Gastrocnemius medialis (tissue), 4 donors: Measurements from ENCODE around the gene CDKL5. TPM values are rescaled to one million over a fixed set of nuclear protein-coding genes. Genes with fewer than 3 reads are reported as not detected.

ENCODE experiments used
- ATAC-seq, 2 donors: fragments of 150-250 bp; one replicate each; pipeline ENCODE4 v1.9.1; 2016
- DNase-seq, 2 donors: peaks; one replicate each; pipeline ENCODE4 v3.0.0-alpha.2; 2019
- H3K27ac ChIP-seq, 4 donors: fragments of 200-600 bp; sonication (generic); 1 replicate in 1 of 4; 2 replicates in 3 of 4; pipeline ENCODE4 v1.5.1; 2016 to 2018; ENCODE audit warnings: mild to moderate bottlenecking in 2 of 4, moderate library complexity in 1 of 4
- H3K27me3 ChIP-seq, 3 donors: fragments of 200-600 bp; sonication (generic) in 2 of 3; 1 replicate in 1 of 3; 2 replicates in 2 of 3; pipeline versions ENCODE4 v1.5.1 to v1.6.0; 2016 to 2019; ENCODE audit warnings: mild to moderate bottlenecking in 1 of 3, moderate library complexity in 1 of 3
- H3K36me3 ChIP-seq, 2 donors: fragments of 200-600 bp; sonication (generic) in 1 of 2; one replicate each; pipeline ENCODE4 v1.5.1; 2017 to 2018
- H3K4me1 ChIP-seq, 2 donors: fragments of 200-600 bp; sonication (generic) in 1 of 2; one replicate each; pipeline ENCODE4 v1.5.1; 2016 to 2017; ENCODE audit warnings: mild to moderate bottlenecking in 2 of 2
- H3K4me3 ChIP-seq, 4 donors: fragments of 200-600 bp; sonication (generic) in 3 of 4; 1 replicate in 1 of 4; 2 replicates in 3 of 4; pipeline ENCODE4 v1.5.1; 2016 to 2019; ENCODE audit warnings: mild to moderate bottlenecking in 2 of 4
- H3K9me3 ChIP-seq, 3 donors: fragments of 200-600 bp; sonication (generic) in 2 of 3; 1 replicate in 1 of 3; 2 replicates in 2 of 3; pipeline ENCODE4 v1.5.1; 2016 to 2019
- CTCF ChIP-seq, 5 experiments: fragments of 450-650 bp in 3 of 5; fragments of 200-600 bp in 2 of 5; sonication (generic) in 2 of 5; IDR thresholded peaks in 4 of 5; conservative IDR thresholded peaks in 1 of 5; 1 replicate in 4 of 5; 2 replicates in 1 of 5; pipeline ENCODE4 v1.5.1; 2016 to 2019; ENCODE audit warnings: antibody characterized with exemption in 5 of 5, mild to moderate bottlenecking in 3 of 5, moderate library complexity in 3 of 5
- POLR2A ChIP-seq, 2 donors: fragments of 450-650 bp; IDR thresholded peaks; one replicate each; pipeline ENCODE4 v1.6.1; 2017; ENCODE audit warnings: antibody characterized with exemption in 2 of 2, mild to moderate bottlenecking in 2 of 2, moderate library complexity in 2 of 2
- in situ Hi-C, 4 donors: fragments of 200-750 bp; cut with MboI; loops; one replicate each; pipeline versions ENCODE4 v1.15.0 to v1.8.0; 2017; ENCODE audit warnings: low sequenced_read_pairs in 4 of 4
- intact Hi-C: fragments of 100-400 bp; cut with DNase I; formaldehyde crosslinking; loops from one replicate; pipeline ENCODE4 v1.15.1; 2023; ENCODE audit warnings: low total_unique reads
- total RNA-seq, 4 donors: library from RNA; depleted of rRNA; stranded (reverse); fragments of >200 nt; gene quantifications; one replicate each; pipeline versions ENCODE4 v1.1.0 to v1.2.3, GENCODE V29; 2016

CDKL5 gene
- total RNA-seq, 4 donors from 2014 or later = 1.5 to 3.0 (median 2.8) TPM

GRCh38 chrX:18415386-18415785 is 10.0 kb upstream of the CDKL5 start:
- H3K27ac ChIP-seq = no peak overlapping the region
- H3K4me1 ChIP-seq = no peaks in the 10 kb centered on the region
- ATAC-seq (no peak), DNase-seq (no peak)
- H3K9me3 ChIP-seq = no peaks in the 10 kb centered on the region
- no peaks in the 10 kb centered on the region for H3K27me3 ChIP-seq
- intact Hi-C loops = no loop called here
- no peaks in the 10 kb centered on the region for H3K36me3 ChIP-seq
- no peak overlapping the region for H3K4me3 ChIP-seq
- TF ChIP-seq CTCF (IDR thresholded peaks at IDR 0.05 in 4 of 5, conservative IDR thresholded peaks at IDR 0.05 in 1 of 5) = no peak
- TF ChIP-seq POLR2A (IDR thresholded peaks at IDR 0.05) = no peak
- in situ Hi-C loops = loop anchor here in 1 of 4 donors (25.0 kb wide), 1 partner anchor 272 kb away; no protein-coding TSS in a partner anchor

GRCh38 chrX:18422325-18422724 is 3.1 kb upstream of the CDKL5 start:
- Histone ChIP-seq H3K9me3 (no peaks in the 10 kb centered on the region), H3K4me1 (peaks cover 0 to 4% of the 10 kb centered on the region in 2 donors), H3K27me3 (no peaks in the 10 kb centered on the region), H3K36me3 (no peaks in the 10 kb centered on the region), H3K27ac (no peak overlapping the region), H3K4me3 (no peak overlapping the region)
- no peak for ATAC-seq
- DNase-seq = no peak
- in situ Hi-C loops (loop anchor here in 1 of 4 donors (25.0 kb wide), 1 partner anchor 265 kb away; no protein-coding TSS in a partner anchor), intact Hi-C loops (loop anchor here (10.0 kb wide), 1 partner anchor 562 kb away; the partner anchor contains the start of gene PHKA2)
- no peak for TF ChIP-seq POLR2A (IDR thresholded peaks at IDR 0.05)
- no peak for TF ChIP-seq CTCF (IDR thresholded peaks at IDR 0.05 in 4 of 5, conservative IDR thresholded peaks at IDR 0.05 in 1 of 5)

GRCh38 chrX:18422886-18423285 is 2.5 kb upstream of the CDKL5 start:
- in situ Hi-C loops (loop anchor here in 1 of 4 donors (25.0 kb wide), 1 partner anchor 264 kb away; no protein-coding TSS in a partner anchor), intact Hi-C loops (loop anchor here (10.0 kb wide), 1 partner anchor 562 kb away; the partner anchor contains the start of gene PHKA2)
- DNase-seq (no peak), ATAC-seq (no peak)
- Histone ChIP-seq H3K4me3 (no peak overlapping the region), H3K9me3 (no peaks in the 10 kb centered on the region), H3K27ac (no peak overlapping the region), H3K36me3 (no peaks in the 10 kb centered on the region), H3K27me3 (no peaks in the 10 kb centered on the region), H3K4me1 (peaks cover 0 to 4% of the 10 kb centered on the region in 2 donors)
- TF ChIP-seq CTCF (IDR thresholded peaks at IDR 0.05 in 4 of 5, conservative IDR thresholded peaks at IDR 0.05 in 1 of 5) (no peak), POLR2A (IDR thresholded peaks at IDR 0.05) (no peak)

GRCh38 chrX:18424482-18425198 is 768 bp upstream of the CDKL5 start:
- DNase-seq (no peak), ATAC-seq (peak in 1 of 2 donors; percentile 9)
- H3K27me3 ChIP-seq = no peaks in the 10 kb centered on the region
- peaks cover 0 to 4% of the 10 kb centered on the region in 2 donors for H3K4me1 ChIP-seq
- no peaks in the 10 kb centered on the region for H3K9me3 ChIP-seq
- H3K4me3 ChIP-seq = peak overlapping the region; percentile 59 to 93 (median 80)
- intact Hi-C loops (loop anchor here (1.0 to 10.0 kb wide), 3 partner anchors 251 to 560 kb away; partner anchors contain the start of gene PHKA2), in situ Hi-C loops (loop anchor here in 1 of 4 donors (25.0 kb wide), 1 partner anchor 263 kb away; no protein-coding TSS in a partner anchor)
- TF ChIP-seq POLR2A (IDR thresholded peaks at IDR 0.05) = no peak
- TF ChIP-seq CTCF (IDR thresholded peaks at IDR 0.05 in 4 of 5, conservative IDR thresholded peaks at IDR 0.05 in 1 of 5) = no peak
- no peaks in the 10 kb centered on the region for H3K36me3 ChIP-seq
- peak overlapping the region; percentile 46 to 83 (median 58) for H3K27ac ChIP-seq
